ENCODE data around the gene GBX2.

- no peak for TF ChIP-seq POLR2AphosphoS5 (IDR thresholded peaks at IDR 0.05; ENCODE audit: low read depth)
- no peak for TF ChIP-seq REST (IDR thresholded peaks at IDR 0.05; ENCODE audit: insufficient replicate concordance, low read depth)
- TF ChIP-seq, protein P1, sequence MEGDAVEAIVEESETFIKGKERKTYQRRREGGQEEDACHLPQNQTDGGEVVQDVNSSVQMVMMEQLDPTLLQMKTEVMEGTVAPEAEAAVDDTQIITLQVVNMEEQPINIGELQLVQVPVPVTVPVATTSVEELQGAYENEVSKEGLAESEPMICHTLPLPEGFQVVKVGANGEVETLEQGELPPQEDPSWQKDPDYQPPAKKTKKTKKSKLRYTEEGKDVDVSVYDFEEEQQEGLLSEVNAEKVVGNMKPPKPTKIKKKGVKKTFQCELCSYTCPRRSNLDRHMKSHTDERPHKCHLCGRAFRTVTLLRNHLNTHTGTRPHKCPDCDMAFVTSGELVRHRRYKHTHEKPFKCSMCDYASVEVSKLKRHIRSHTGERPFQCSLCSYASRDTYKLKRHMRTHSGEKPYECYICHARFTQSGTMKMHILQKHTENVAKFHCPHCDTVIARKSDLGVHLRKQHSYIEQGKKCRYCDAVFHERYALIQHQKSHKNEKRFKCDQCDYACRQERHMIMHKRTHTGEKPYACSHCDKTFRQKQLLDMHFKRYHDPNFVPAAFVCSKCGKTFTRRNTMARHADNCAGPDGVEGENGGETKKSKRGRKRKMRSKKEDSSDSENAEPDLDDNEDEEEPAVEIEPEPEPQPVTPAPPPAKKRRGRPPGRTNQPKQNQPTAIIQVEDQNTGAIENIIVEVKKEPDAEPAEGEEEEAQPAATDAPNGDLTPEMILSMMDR (IDR thresholded peaks at IDR 0.05; ENCODE audit: insufficient read depth, low read length): no peak
- no peak for TF ChIP-seq GABPA (IDR thresholded peaks at IDR 0.05; ENCODE audit: low read depth)
- TF ChIP-seq SPI1 (IDR thresholded peaks at IDR 0.05; ENCODE audit: borderline replicate concordance, low read depth): no peak
These were observed 49.7 kb upstream of the GBX2 start for GRCh38 chr2:236217926-236218325.
